H9 (cell line): ENCODE measurements around the gene HLX. TPM values are rescaled to one million over a fixed set of nuclear protein-coding genes. Genes with fewer than 3 reads are reported as not detected.
A peak's percentile ranks its signal among the peaks of the same experiment; 100 is the strongest.

Experiments
- DNase-seq: peaks from one replicate; pipeline ENCODE4 v3.0.0-alpha.2; 2017
- H2AFZ ChIP-seq: one replicate; pipeline ENCODE4 v1.6.1; 2013; ENCODE audit warnings: mild to moderate bottlenecking, low read length, control low read depth, moderate library complexity
- H2AK5ac ChIP-seq: 2 replicates; pipeline ENCODE4 v1.6.1; 2013; ENCODE audit warnings: low read length, control low read depth, mixed read lengths; ENCODE audit not compliant: insufficient read length
- H2BK120ac ChIP-seq: one replicate; pipeline ENCODE4 v1.6.1; 2013; ENCODE audit warnings: low read depth, mild to moderate bottlenecking, low read length, control low read depth, inconsistent platforms; ENCODE audit not compliant: poor library complexity, severe bottlenecking
- H2BK12ac ChIP-seq: 2 replicates; pipeline ENCODE4 v1.6.1; 2013; ENCODE audit warnings: low read length, control low read depth, mixed read lengths, low read depth; ENCODE audit not compliant: insufficient read length
- H2BK15ac ChIP-seq: 2 replicates; pipeline ENCODE4 v1.6.1; 2013; ENCODE audit warnings: low read depth, low read length, control low read depth
- H2BK20ac ChIP-seq: one replicate; pipeline ENCODE4 v1.6.1; 2013; ENCODE audit warnings: low read depth, mild to moderate bottlenecking, low read length, control low read depth, inconsistent platforms; ENCODE audit not compliant: poor library complexity, severe bottlenecking
- H2BK5ac ChIP-seq: 2 replicates; pipeline ENCODE4 v1.6.1; 2013; ENCODE audit warnings: low read length, control low read depth, mixed read lengths; ENCODE audit not compliant: insufficient read length
- H3K14ac ChIP-seq: 2 replicates; pipeline ENCODE4 v1.6.1; 2013; ENCODE audit warnings: low read length, control low read depth; ENCODE audit not compliant: insufficient read depth
- H3K18ac ChIP-seq: 2 replicates; pipeline ENCODE4 v1.6.1; 2013; ENCODE audit warnings: low read depth, mild to moderate bottlenecking, mixed read lengths, low read length, control low read depth; ENCODE audit not compliant: insufficient read length
- H3K23ac ChIP-seq: 2 replicates; pipeline ENCODE4 v1.6.1; 2013; ENCODE audit warnings: low read length, control low read depth, mixed read lengths, low read depth; ENCODE audit not compliant: insufficient read length
- H3K23me2 ChIP-seq: 2 replicates; pipeline ENCODE4 v1.6.1; 2013; ENCODE audit warnings: low read depth, mild to moderate bottlenecking, mixed read lengths, low read length, control low read depth; ENCODE audit not compliant: insufficient read length, poor library complexity, severe bottlenecking
- H3K27ac ChIP-seq: 2 replicates; pipeline ENCODE4 v1.5.1; 2013; ENCODE audit warnings: low read length, control low read depth, mixed read lengths, low read depth; ENCODE audit not compliant: insufficient read length
- H3K27me3 ChIP-seq: 2 replicates; pipeline ENCODE4 v1.6.1; 2013; ENCODE audit warnings: low read length, control low read depth, inconsistent platforms; ENCODE audit not compliant: insufficient read depth
- H3K4ac ChIP-seq: 2 replicates; pipeline ENCODE4 v1.6.1; 2013; ENCODE audit warnings: low read depth, mild to moderate bottlenecking, control low read depth, inconsistent platforms, low read length, moderate library complexity
- H3K4me1 ChIP-seq: 2 replicates; pipeline ENCODE4 v1.6.1; 2013; ENCODE audit warnings: low read length, control low read depth, inconsistent platforms; ENCODE audit not compliant: insufficient read depth
- H3K4me2 ChIP-seq: 2 replicates; pipeline ENCODE4 v1.6.1; 2013; ENCODE audit warnings: low read length, control low read depth, mixed read lengths; ENCODE audit not compliant: insufficient read length, insufficient read depth
- H3K56ac ChIP-seq: 2 replicates; pipeline ENCODE4 v1.6.1; 2013; ENCODE audit warnings: low read depth, mild to moderate bottlenecking, mixed read lengths, low read length, control low read depth; ENCODE audit not compliant: insufficient read length
- H3K79me1 ChIP-seq: 2 replicates; pipeline ENCODE4 v1.6.1; 2013; ENCODE audit warnings: low read depth, mild to moderate bottlenecking, moderate library complexity, low read length, control low read depth, inconsistent platforms; ENCODE audit not compliant: insufficient read depth, poor library complexity, severe bottlenecking
- H3K79me2 ChIP-seq: 2 replicates; pipeline ENCODE4 v1.6.1; 2013; ENCODE audit warnings: low read length, control low read depth, inconsistent platforms; ENCODE audit not compliant: insufficient read depth
- H3K9ac ChIP-seq: 2 replicates; pipeline ENCODE4 v1.6.1; 2013; ENCODE audit warnings: low read length, control low read depth, mixed read lengths; ENCODE audit not compliant: insufficient read length; ENCODE audit errors: extremely low read depth
- H3K9me3 ChIP-seq: one replicate; pipeline ENCODE4 v1.6.1; 2013; ENCODE audit warnings: low read depth, low read length, inconsistent platforms; ENCODE audit not compliant: control insufficient read depth
- H3T11ph ChIP-seq: one replicate; pipeline ENCODE4 v1.6.1; 2013; ENCODE audit warnings: mild to moderate bottlenecking, low read length, control low read depth, inconsistent platforms
- H4K20me1 ChIP-seq: one replicate; pipeline ENCODE4 v1.6.1; 2013; ENCODE audit not compliant: control insufficient read depth, insufficient read length, insufficient read depth
- H4K5ac ChIP-seq: 2 replicates; pipeline ENCODE4 v1.6.1; 2013; ENCODE audit warnings: low read depth, mild to moderate bottlenecking, mixed read lengths, low read length, control low read depth; ENCODE audit not compliant: insufficient read length
- H4K8ac ChIP-seq: replicated peaks from 2 replicates; pipeline ENCODE4 v1.6.1; 2013; ENCODE audit warnings: low read length, control low read depth, mixed read lengths, low read depth; ENCODE audit not compliant: insufficient read length
- H4K91ac ChIP-seq: 2 replicates; pipeline ENCODE4 v1.6.1; 2013; ENCODE audit warnings: low read depth, mild to moderate bottlenecking, moderate library complexity, mixed read lengths, low read length, control low read depth; ENCODE audit not compliant: insufficient read length
- H3K27ac Mint-ChIP-seq, 3 experiments: 2 replicates in 2 of 3; 3 replicates in 1 of 3; pipeline ENCODE4 v1.8.0; 2020 to 2021; ENCODE audit warnings: mixed read lengths in 3 of 3, mild to moderate bottlenecking in 1 of 3, moderate library complexity in 1 of 3
- H3K27me3 Mint-ChIP-seq: 2 replicates; pipeline ENCODE4 v1.8.0; 2021; ENCODE audit warnings: low read depth, mild to moderate bottlenecking, moderate library complexity, mixed read lengths
- H3K36me3 Mint-ChIP-seq, 3 experiments: 2 replicates in 2 of 3; 3 replicates in 1 of 3; pipeline ENCODE4 v1.8.0; 2020 to 2021; ENCODE audit warnings: low read depth in 3 of 3, mixed read lengths in 3 of 3; ENCODE audit not compliant: insufficient read depth in 1 of 3
- H3K4me1 Mint-ChIP-seq, 2 experiments: 2 replicates each; pipeline ENCODE4 v1.8.0; 2020; ENCODE audit warnings: mixed read lengths in 2 of 2
- H3K4me3 Mint-ChIP-seq, 2 experiments: 2 replicates in 1 of 2; 3 replicates in 1 of 2; pipeline ENCODE4 v1.8.0; 2020 to 2021; ENCODE audit warnings: mild to moderate bottlenecking in 2 of 2, mixed read lengths in 2 of 2, moderate library complexity in 1 of 2
- H3K9me3 Mint-ChIP-seq, 2 experiments: 2 replicates in 1 of 2; 3 replicates in 1 of 2; pipeline ENCODE4 v1.8.0; 2020; ENCODE audit warnings: mild to moderate bottlenecking in 2 of 2, mixed read lengths in 2 of 2, moderate library complexity in 1 of 2
- CTCF ChIP-seq: fragments of 200-600 bp; sonication (generic); conservative IDR thresholded peaks from 3 replicates; pipeline ENCODE4 v1.8.0; 2021; ENCODE audit warnings: antibody characterized with exemption, mild to moderate bottlenecking
- WGBS: extraction: QIAGEN DNeasy Blood & Tissue Kit; methylation state at CpG from one replicate; pipeline ENCODE4 v1.1.7; 2013; ENCODE audit warnings: missing lambda C conversion rate, low lambda C conversion rate, mixed read lengths; ENCODE audit not compliant: insufficient read length; ENCODE audit errors: extremely low coverage; 5-methylcytosine and 5-hydroxymethylcytosine counted together
- total RNA-seq: library from RNA; stranded (reverse); gene quantifications from 2 replicates; pipeline ENCODE4 v1.2.1, GENCODE V29; 2021

The HLX gene
- total RNA-seq, 1 experiment from 2014 or later: 0.37 TPM

GRCh38 chr1:220889848-220890287 is 10.6 kb downstream of the HLX start:
- H3K23ac ChIP-seq: no peak overlapping the region
- TF ChIP-seq CTCF: no peak
- no CpG with 5 or more reads among the region's 15 CpGs for WGBS

More at GRCh38 chr1:220889848-220890287, 10.6 kb downstream of the HLX start:
- H3K79me1 ChIP-seq: no peaks in the 10 kb centered on the region
- H2BK12ac ChIP-seq: no peak overlapping the region
- H3K14ac ChIP-seq: no peak overlapping the region
- no peaks in the 10 kb centered on the region; the same call in 1 of the 2 replicates for H3K4me1 ChIP-seq
- H3K9me3 ChIP-seq: no peaks in the 10 kb centered on the region
- H4K5ac ChIP-seq: no peak overlapping the region
- no peak overlapping the region for H2AK5ac ChIP-seq
- no peak overlapping the region for H2AFZ ChIP-seq
- no peak overlapping the region for H3K56ac ChIP-seq
- Mint-ChIP-seq H3K27ac (peak overlapping the region in 1 of 3 experiments; percentile 65; a peak in 1 of 7 replicates), H3K4me1 (peaks cover 32 to 65% of the 10 kb centered on the region in 2 experiments), H3K36me3 (no peaks in the 10 kb centered on the region; a peak in 2 of 7 replicates), H3K4me3 (no peak overlapping the region), H3K9me3 (peaks cover 3 to 14% of the 10 kb centered on the region in 2 experiments; a peak in 3 of 5 replicates), H3K27me3 (peaks cover 100% of the 10 kb centered on the region)
- no peak overlapping the region for H3K4me2 ChIP-seq
- H4K20me1 ChIP-seq: peaks cover 7% of the 10 kb centered on the region
- H2BK5ac ChIP-seq: no peak overlapping the region
- H3K27me3 ChIP-seq: peaks cover 100% of the 10 kb centered on the region
- no peak overlapping the region for H4K91ac ChIP-seq
- H3K9ac ChIP-seq: no peak overlapping the region
- H2BK15ac ChIP-seq: no peak overlapping the region
- H3K79me2 ChIP-seq: no peaks in the 10 kb centered on the region
- H3K4ac ChIP-seq: no peak overlapping the region
- no peak overlapping the region for H3K27ac ChIP-seq
- H2BK120ac ChIP-seq: no peak overlapping the region
- no peak for DNase-seq
- H3K23me2 ChIP-seq: peaks cover 14% of the 10 kb centered on the region
- H3K18ac ChIP-seq: no peak overlapping the region
- H3T11ph ChIP-seq: no peak overlapping the region
- no peak overlapping the region for H2BK20ac ChIP-seq
- no peak overlapping the region for H4K8ac ChIP-seq
